MCF 10A (cell line): ENCODE data around the gene ATG2A. TPM values are rescaled to one million over a fixed set of nuclear protein-coding genes. Genes with fewer than 3 reads are reported as not detected.

ENCODE experiments used
- BruUV-seq: library from RNA; stranded (reverse); fragments of 400-500 nt; replicated peaks from 2 replicates; lab custom pipeline; 2021; lab: Mats Ljungman, UMichigan
- CTCF ChIA-PET: fragments of 300-600 bp; sonication (Branson Sonifier 250); formaldehyde crosslinking; extraction: SDS; loops from one replicate; lab custom pipeline; 2021; ENCODE audit warnings: antibody characterized with exemption, inconsistent platforms; lab: Yijun Ruan, JAX
- POLR2A ChIA-PET: fragments of 300-600, 350-650 bp; sonication (Branson Sonifier 250); formaldehyde crosslinking; extraction: SDS; loops from one replicate; lab custom pipeline; 2020; ENCODE audit warnings: antibody characterized with exemption, inconsistent platforms; lab: Yijun Ruan, JAX
- DNase-seq: peaks from one replicate; pipeline ENCODE4 v3.0.0-alpha.2; 2018; ENCODE audit not compliant: unreplicated experiment
- H3K27ac Mint-ChIP-seq: one replicate; pipeline ENCODE4 v1.8.0; 2022; ENCODE audit warnings: mild to moderate bottlenecking, low read depth, mixed read lengths; ENCODE audit not compliant: unreplicated experiment
- H3K27me3 Mint-ChIP-seq: one replicate; pipeline ENCODE4 v1.8.0; 2022; ENCODE audit warnings: mixed read lengths; ENCODE audit not compliant: insufficient read depth, unreplicated experiment
- H3K36me3 Mint-ChIP-seq: one replicate; pipeline ENCODE4 v1.8.0; 2022; ENCODE audit warnings: mild to moderate bottlenecking, moderate library complexity, mixed read lengths; ENCODE audit not compliant: insufficient read depth, unreplicated experiment
- H3K4me1 Mint-ChIP-seq: one replicate; pipeline ENCODE4 v1.8.0; 2022; ENCODE audit warnings: mixed read lengths; ENCODE audit not compliant: insufficient read depth, unreplicated experiment
- H3K4me3 Mint-ChIP-seq: one replicate; pipeline ENCODE4 v1.8.0; 2022; ENCODE audit warnings: mild to moderate bottlenecking, moderate library complexity, mixed read lengths; ENCODE audit not compliant: unreplicated experiment
- H3K9me3 Mint-ChIP-seq: one replicate; pipeline ENCODE4 v1.8.0; 2022; ENCODE audit warnings: mixed read lengths; ENCODE audit not compliant: unreplicated experiment
- intact Hi-C: fragments of 100-400 bp; cut with micrococcal nuclease; formaldehyde crosslinking; loops from 2 replicates; pipeline ENCODE4 v1.14.1; 2022
- total RNA-seq: library from RNA; stranded (reverse); gene quantifications from 2 replicates; pipeline ENCODE4 v1.2.3, GENCODE V29; 2022
- TF ChIP-seq, protein P1 (sequence below): fragments of 200-600 bp; IDR thresholded peaks from one replicate; pipeline ENCODE4 v1.8.0; 2022; ENCODE audit warnings: antibody characterized with exemption, mild to moderate bottlenecking; ENCODE audit not compliant: unreplicated experiment

The ATG2A gene
- total RNA-seq, 1 experiment from 2014 or later: 28.7 TPM

GRCh38 chr11:64925536-64926436, 8.8 kb upstream of the ATG2A start:
- Mint-ChIP-seq H3K4me3 (peak overlapping the region; percentile 98), H3K4me1 (peaks cover 14% of the 10 kb centered on the region), H3K27ac (peak overlapping the region; percentile 98), H3K27me3 (no peaks in the 10 kb centered on the region), H3K36me3 (peaks cover 37% of the 10 kb centered on the region), H3K9me3 (no peaks in the 10 kb centered on the region)
- intact Hi-C loops: loop anchor here (2.0 kb wide), 2 partner anchors 71 to 81 kb away; no protein-coding TSS in a partner anchor
- POLR2A ChIA-PET: interaction anchor here (0.5 to 2.4 kb wide), 5 partner anchors 9 to 88 kb away, joined by 3 to 10 read pairs (median 3); partner anchors contain the start of genes ARL2 and ATG2A
- CTCF ChIA-PET: interaction anchor here (0.9 to 2.3 kb wide), 2 partner anchors 89 kb away, joined by 4 to 8 read pairs; partner anchors contain the start of gene ARL2
- no TSS peak for BruUV-seq
- TF ChIP-seq, protein P1, sequence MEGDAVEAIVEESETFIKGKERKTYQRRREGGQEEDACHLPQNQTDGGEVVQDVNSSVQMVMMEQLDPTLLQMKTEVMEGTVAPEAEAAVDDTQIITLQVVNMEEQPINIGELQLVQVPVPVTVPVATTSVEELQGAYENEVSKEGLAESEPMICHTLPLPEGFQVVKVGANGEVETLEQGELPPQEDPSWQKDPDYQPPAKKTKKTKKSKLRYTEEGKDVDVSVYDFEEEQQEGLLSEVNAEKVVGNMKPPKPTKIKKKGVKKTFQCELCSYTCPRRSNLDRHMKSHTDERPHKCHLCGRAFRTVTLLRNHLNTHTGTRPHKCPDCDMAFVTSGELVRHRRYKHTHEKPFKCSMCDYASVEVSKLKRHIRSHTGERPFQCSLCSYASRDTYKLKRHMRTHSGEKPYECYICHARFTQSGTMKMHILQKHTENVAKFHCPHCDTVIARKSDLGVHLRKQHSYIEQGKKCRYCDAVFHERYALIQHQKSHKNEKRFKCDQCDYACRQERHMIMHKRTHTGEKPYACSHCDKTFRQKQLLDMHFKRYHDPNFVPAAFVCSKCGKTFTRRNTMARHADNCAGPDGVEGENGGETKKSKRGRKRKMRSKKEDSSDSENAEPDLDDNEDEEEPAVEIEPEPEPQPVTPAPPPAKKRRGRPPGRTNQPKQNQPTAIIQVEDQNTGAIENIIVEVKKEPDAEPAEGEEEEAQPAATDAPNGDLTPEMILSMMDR: no peak
- DNase-seq: no peak

- Mint-ChIP-seq H3K4me3 (peak overlapping the region; percentile 98), H3K36me3 (peaks cover 28% of the 10 kb centered on the region), H3K4me1 (peaks cover 14% of the 10 kb centered on the region), H3K27me3 (no peaks in the 10 kb centered on the region), H3K27ac (peak overlapping the region; percentile 98), H3K9me3 (no peaks in the 10 kb centered on the region)
- DNase-seq: no peak
- ChIA-PET CTCF (interaction anchor here (0.7 to 2.3 kb wide), 3 partner anchors 11 to 166 kb away, joined by 3 to 8 read pairs (median 4); partner anchors contain the start of genes ARL2 and GPHA2), POLR2A (interaction anchor here (0.9 to 2.4 kb wide), 6 partner anchors 8 to 89 kb away, joined by 3 to 10 read pairs (median 4); partner anchors contain the start of genes ARL2 and ATG2A)
- TSS peak; percentile 42 for BruUV-seq
- intact Hi-C loops: loop anchor here (2.0 to 5.0 kb wide), 3 partner anchors 42 to 82 kb away; no protein-coding TSS in a partner anchor
- TF ChIP-seq, protein P1: no peak
These were observed 7.9 kb upstream of the ATG2A start for GRCh38 chr11:64924910-64925284.

- no TSS peak for BruUV-seq
- TF ChIP-seq, protein P1: no peak
- CTCF ChIA-PET: interaction anchor here (0.7 to 2.3 kb wide), 4 partner anchors 12 to 166 kb away, joined by 3 to 8 read pairs (median 4); partner anchors contain the start of genes ARL2 and GPHA2
- no peaks in the 10 kb centered on the region for H3K27me3 Mint-ChIP-seq
- H3K4me3 Mint-ChIP-seq: peak within 1 kb of the TSS; percentile 98
- H3K9me3 Mint-ChIP-seq: no peaks in the 10 kb centered on the region
- intact Hi-C loops: loop anchor here (2.0 to 5.0 kb wide), 3 partner anchors 43 to 83 kb away; no protein-coding TSS in a partner anchor
- peaks cover 21% of the 10 kb centered on the region for H3K36me3 Mint-ChIP-seq
- peaks cover 14% of the 10 kb centered on the region for H3K4me1 Mint-ChIP-seq
- DNase-seq: peak; percentile 95
- POLR2A ChIA-PET: interaction anchor here (0.6 to 2.4 kb wide), 9 partner anchors 8 to 146 kb away, joined by 3 to 10 read pairs (median 3); partner anchors contain the start of genes ARL2, ATG2A and SF1
- peak within 1 kb of the TSS; percentile 98 for H3K27ac Mint-ChIP-seq
These were observed 7.2 kb upstream of the ATG2A start, which contains the start of gene PPP2R5B for GRCh38 chr11:64923944-64924909. Gene PPP2R5B, plus strand, starts transcription at chr11:64924689. Its CDS starts 1,046 bp downstream, at chr11:64925735.
